Keratinocyte (primary cell): ENCODE results near the gene CKLF.

Experiments
- CTCF ChIP-seq, 3 experiments: IDR thresholded peaks in 1 of 3; conservative IDR thresholded peaks in 1 of 3; optimal IDR thresholded peaks in 1 of 3; 2 replicates in 2 of 3; 3 replicates in 1 of 3; pipeline versions ENCODE3 to v1.5.1; 2011; ENCODE audit warnings: low read length in 3 of 3, mild to moderate bottlenecking in 3 of 3, moderate library complexity in 2 of 3, control low read depth in 1 of 3, inconsistent platforms in 1 of 3; ENCODE audit not compliant: insufficient read depth in 2 of 3; ENCODE audit errors: extremely low read depth in 1 of 3
- EZH2 ChIP-seq: IDR thresholded peaks from one replicate; pipeline ENCODE4 v1.6.1; 2012; ENCODE audit warnings: inconsistent platforms, mild to moderate bottlenecking, low read length, moderate library complexity

- TF ChIP-seq CTCF (optimal IDR thresholded peaks at IDR 0.05 in 1 of 3, IDR thresholded peaks at IDR 0.05 in 1 of 3, conservative IDR thresholded peaks at IDR 0.05 in 1 of 3; ENCODE audit: extremely low read depth in 1 of 3, insufficient read depth in 2 of 3, low read length in 3 of 3): no peak
- TF ChIP-seq EZH2: no peak
Measured at GRCh38 chr16:66516509-66516807, 35.9 kb upstream of the CKLF start.
